Panc1 (cell line): ENCODE measurements around the gene VSTM5. TPM values are rescaled to one million over a fixed set of nuclear protein-coding genes. Genes with fewer than 3 reads are reported as not detected.

ENCODE experiments used
- ATAC-seq: fragments of 200-7000 bp; cut with Tn5 transposase; 2 replicates; pipeline ENCODE4 v1.9.1; 2020; ENCODE audit warnings: mild to moderate bottlenecking, moderate library complexity
- BruUV-seq: library from RNA; stranded (reverse); fragments of 400-500 nt; replicated peaks from 2 replicates; lab custom pipeline; 2021; lab: Mats Ljungman, UMichigan
- CTCF ChIA-PET: fragments of 300-600 bp; sonication (Branson Sonifier 250); formaldehyde crosslinking; loops from one replicate; lab custom pipeline; 2022; ENCODE audit warnings: antibody characterized with exemption; lab: Charles Lee
- POLR2A ChIA-PET: fragments of 300-600 bp; sonication (Branson Sonifier 250); formaldehyde crosslinking; loops from one replicate; lab custom pipeline; 2022; ENCODE audit warnings: antibody characterized with exemption; lab: Charles Lee
- DNase-seq: peaks from one replicate; pipeline ENCODE4 v3.0.0-alpha.2; 2010; ENCODE audit warnings: low read depth, low spot score
- H3K27ac ChIP-seq: 2 replicates; pipeline ENCODE4 v1.5.1; 2011; ENCODE audit warnings: mild to moderate bottlenecking, low read length, inconsistent platforms
- H3K27me3 ChIP-seq: fragments of 200-500 bp; sonication (Bioruptor generic); 2 replicates; pipeline ENCODE4 v1.6.0; 2014; ENCODE audit warnings: low read length, inconsistent platforms; ENCODE audit not compliant: control insufficient read depth, insufficient read depth
- H3K36me3 ChIP-seq: fragments of 200-500 bp; sonication (Bioruptor generic); 2 replicates; pipeline ENCODE4 v1.5.1; 2014; ENCODE audit warnings: inconsistent platforms, mild to moderate bottlenecking, low read length, moderate library complexity; ENCODE audit not compliant: control insufficient read depth, insufficient read depth
- H3K4me1 ChIP-seq: 2 replicates; pipeline ENCODE4 v1.5.1; 2011; ENCODE audit warnings: inconsistent platforms, mild to moderate bottlenecking, low read length, moderate library complexity; ENCODE audit not compliant: control insufficient read depth, insufficient read depth
- H3K4me3 ChIP-seq, 2 experiments: 2 replicates each; pipeline ENCODE4 v1.5.1; 2011 to 2012; ENCODE audit warnings: low read depth in 2 of 2, low read length in 2 of 2, mild to moderate bottlenecking in 2 of 2, inconsistent platforms in 1 of 2, moderate library complexity in 1 of 2
- H3K9me3 ChIP-seq: fragments of 200-500 bp; sonication (Bioruptor generic); 2 replicates; pipeline ENCODE4 v1.5.1; 2014; ENCODE audit warnings: low read depth, mild to moderate bottlenecking, inconsistent platforms, low read length, moderate library complexity; ENCODE audit not compliant: control insufficient read depth, insufficient read depth
- CTCF ChIP-seq: fragments of 450-650 bp; IDR thresholded peaks from 2 replicates; pipeline ENCODE4 v1.5.1; 2017; ENCODE audit warnings: mild to moderate bottlenecking
- POLR2AphosphoS5 ChIP-seq: IDR thresholded peaks from 2 replicates; pipeline ENCODE4 v1.6.1; 2012; ENCODE audit warnings: mild to moderate bottlenecking, low read depth, low read length, moderate library complexity
- REST ChIP-seq, 2 experiments: IDR thresholded peaks; 2 replicates each; pipeline ENCODE4 v1.6.1; 2011 to 2012; ENCODE audit warnings: low read depth in 2 of 2, control low read depth in 1 of 2, low read length in 1 of 2, mild to moderate bottlenecking in 1 of 2, moderate library complexity in 1 of 2; ENCODE audit not compliant: insufficient read depth in 1 of 2
- SIN3A ChIP-seq: IDR thresholded peaks from 2 replicates; pipeline ENCODE4 v1.6.1; 2012; ENCODE audit warnings: low read depth, mild to moderate bottlenecking, low read length, moderate library complexity, borderline replicate concordance; ENCODE audit not compliant: insufficient read depth
- TCF7L2 ChIP-seq: IDR thresholded peaks from 2 replicates; pipeline ENCODE4 v1.6.1; 2011; ENCODE audit warnings: mild to moderate bottlenecking, low read depth, low read length, inconsistent platforms
- in situ Hi-C: cut with HindIII; loops from 2 replicates; pipeline ENCODE4 v1.10.0; 2016; ENCODE audit warnings: low sequenced_read_pairs, low pct_unique_long_range_greater_than_20kb
- intact Hi-C: fragments of 100-400 bp; cut with micrococcal nuclease; formaldehyde crosslinking; loops from one replicate; pipeline ENCODE4 v1.10.0; 2022; ENCODE audit not compliant: unreplicated experiment
- total RNA-seq: library from RNA; stranded (reverse); gene quantifications from one replicate; pipeline ENCODE4 v1.2.1, GENCODE V29; 2021; ENCODE audit not compliant: unreplicated experiment

Gene VSTM5
- total RNA-seq, 1 experiment from 2014 or later: not detected

GRCh38 chr11:93772123-93772522 lies 78.3 kb downstream of the VSTM5 start:
- Histone ChIP-seq H3K27me3 (no peaks in the 10 kb centered on the region), H3K4me1 (no peaks in the 10 kb centered on the region), H3K9me3 (0 out of 2 replicates have a peak, but pooled peaks cover under 1% of the 10 kb centered on the region), H3K27ac (no peak overlapping the region), H3K4me3 (no peak overlapping the region), H3K36me3 (no peaks in the 10 kb centered on the region)
- ATAC-seq (no peak), DNase-seq (no peak)
- in situ Hi-C loops: no loop called here
- no TSS peak for BruUV-seq
- intact Hi-C loops: no loop called here
- TF ChIP-seq REST (IDR thresholded peaks at IDR 0.05; ENCODE audit: insufficient read depth in 1 of 2, low read depth in 2 of 2, low read length in 1 of 2) (no peak), SIN3A (no peak), CTCF (no peak), POLR2AphosphoS5 (no peak)
- ChIA-PET CTCF (no interaction called here), POLR2A (no interaction called here)

- Histone ChIP-seq H3K9me3 (0 out of 2 replicates have a peak, but pooled peaks cover 3% of the 10 kb centered on the region), H3K4me3 (no peak overlapping the region), H3K27ac (no peak overlapping the region), H3K4me1 (no peaks in the 10 kb centered on the region), H3K36me3 (no peaks in the 10 kb centered on the region), H3K27me3 (no peaks in the 10 kb centered on the region)
- TF ChIP-seq TCF7L2: no peak
- ATAC-seq (no peak), DNase-seq (no peak)
- intact Hi-C loops: no loop called here
- in situ Hi-C loops: no loop called here
- BruUV-seq: no TSS peak
- CTCF ChIA-PET: no interaction called here
- POLR2A ChIA-PET: interaction anchor here (0.6 kb wide), 1 partner anchor 40 kb away, joined by 6 read pairs; no protein-coding TSS in a partner anchor
These were observed 80.3 kb downstream of the VSTM5 start for GRCh38 chr11:93770160-93770559.

Other genes with a start within 250 kb of the VSTM5 start
- 20.5 TPM for gene CEP295, start 188.9 kb downstream of the VSTM5 start, total RNA-seq
- gene TAF1D, start 109.1 kb downstream of the VSTM5 start, total RNA-seq: 165 TPM
- gene C11orf54, start 108.9 kb downstream of the VSTM5 start, total RNA-seq: 31.0 TPM
- 52.4 TPM for gene MED17, start 66.3 kb downstream of the VSTM5 start, total RNA-seq
- not detected for gene HEPHL1, start 170.7 kb upstream of the VSTM5 start, total RNA-seq